Left lobe of liver (tissue), 2 donors: Measurements from ENCODE around the gene DENND2D. TPM values are rescaled to one million over a fixed set of nuclear protein-coding genes. Genes with fewer than 3 reads are reported as not detected.
A peak's percentile ranks its signal among the peaks of the same experiment; 100 is the strongest.
"Not testable (repeated sequence)": the region's sequence is repeated elsewhere in the genome, so short reads cannot be mapped to it uniquely, and the experiment has no call there.

Experiments used
- ATAC-seq: fragments of 200-7000 bp; cut with Tn5 transposase; one replicate; pipeline ENCODE4 v1.9.1; 2020; ENCODE audit warnings: mild to moderate bottlenecking, moderate library complexity
- DNase-seq: peaks from one replicate; pipeline ENCODE4 v3.0.0-alpha.2; 2020; ENCODE audit warnings: low spot score
- total RNA-seq: library from RNA; stranded (reverse); gene quantifications from one replicate; pipeline ENCODE4 v1.2.1, GENCODE V29; 2021
- donor health status: DM: no; HTN: no; CAD: no; lungs with moderate emphysema.
- donor health status: DM: no; HTN: yes; CAD: no.

Gene DENND2D
- total RNA-seq, 1 donor from 2014 or later = 14.9 TPM

- peak; percentile 99 for ATAC-seq
- DNase-seq = peak; percentile 75
Observed at GRCh38 chr1:111222308-111223125, 22.1 kb upstream of the DENND2D start.

GRCh38 chr1:111221633-111222291 is 21.3 kb upstream of the DENND2D start:
- DNase-seq (no peak), ATAC-seq (peak; percentile 7)

- no peak for ATAC-seq
- no peak for DNase-seq
Observed at GRCh38 chr1:111221276-111221632, 20.8 kb upstream of the DENND2D start.

GRCh38 chr1:111220302-111220890 is 19.9 kb upstream of the DENND2D start:
- ATAC-seq (no peak), DNase-seq (no peak)

- ATAC-seq (no peak), DNase-seq (no peak)
Observed at GRCh38 chr1:111219557-111220286, 19.3 kb upstream of the DENND2D start.

GRCh38 chr1:111218701-111219556 is 18.5 kb upstream of the DENND2D start:
- no peak for DNase-seq
- ATAC-seq = no peak

- ATAC-seq (no peak), DNase-seq (no peak)
Observed at GRCh38 chr1:111217183-111217910, 16.9 kb upstream of the DENND2D start.

GRCh38 chr1:111216751-111217150 is 16.3 kb upstream of the DENND2D start:
- ATAC-seq = no peak
- no peak for DNase-seq

- DNase-seq, ATAC-seq: not testable (repeated sequence)
Observed at GRCh38 chr1:111215285-111215684, 14.8 kb upstream of the DENND2D start.

GRCh38 chr1:111214884-111215283 is 14.4 kb upstream of the DENND2D start:
- DNase-seq (no peak), ATAC-seq (no peak)

GRCh38 chr1:111214074-111214801 is 13.8 kb upstream of the DENND2D start:
- no peak for ATAC-seq
- no peak for DNase-seq

GRCh38 chr1:111213412-111213811 is 13.0 kb upstream of the DENND2D start:
- DNase-seq = no peak
- no peak for ATAC-seq

GRCh38 chr1:111212634-111213335 is 12.3 kb upstream of the DENND2D start:
- no peak for DNase-seq
- ATAC-seq = no peak

GRCh38 chr1:111211921-111212320 is 11.5 kb upstream of the DENND2D start:
- DNase-seq (no peak), ATAC-seq (no peak)

GRCh38 chr1:111209622-111210021 is 9.2 kb upstream of the DENND2D start:
- DNase-seq = no peak
- no peak for ATAC-seq

GRCh38 chr1:111208921-111209320 is 8.5 kb upstream of the DENND2D start:
- DNase-seq = no peak
- no peak for ATAC-seq

- ATAC-seq (no peak), DNase-seq (no peak)
Observed at GRCh38 chr1:111205714-111206050, 5.2 kb upstream of the DENND2D start.

- DNase-seq (no peak), ATAC-seq (no peak)
Observed at GRCh38 chr1:111204983-111205713, 4.7 kb upstream of the DENND2D start.
